Epithelial cell of proximal tubule (primary cell): ENCODE measurements around the gene CLDND2. TPM values are rescaled to one million over a fixed set of nuclear protein-coding genes. Genes with fewer than 3 reads are reported as not detected.

Experiments used
- DNase-seq: peaks from one replicate; pipeline ENCODE4 v3.0.0-alpha.2; 2011; ENCODE audit warnings: low read depth
- H3K4me3 ChIP-seq: 2 replicates; pipeline ENCODE4 v1.5.1; 2011; ENCODE audit warnings: low read depth, mild to moderate bottlenecking, low read length
- total RNA-seq: library from RNA; depleted of rRNA; stranded (reverse); fragments of >200 nt; gene quantifications from 2 replicates; pipeline ENCODE4 v1.2.3, GENCODE V29; 2015
- TF ChIP-seq, protein P1 (sequence below): conservative IDR thresholded peaks from 2 replicates; pipeline ENCODE4 v1.5.1; 2012; ENCODE audit warnings: low read depth, mild to moderate bottlenecking, low read length

Gene CLDND2
- total RNA-seq, 1 donor from 2014 or later: not detected

DNA sequence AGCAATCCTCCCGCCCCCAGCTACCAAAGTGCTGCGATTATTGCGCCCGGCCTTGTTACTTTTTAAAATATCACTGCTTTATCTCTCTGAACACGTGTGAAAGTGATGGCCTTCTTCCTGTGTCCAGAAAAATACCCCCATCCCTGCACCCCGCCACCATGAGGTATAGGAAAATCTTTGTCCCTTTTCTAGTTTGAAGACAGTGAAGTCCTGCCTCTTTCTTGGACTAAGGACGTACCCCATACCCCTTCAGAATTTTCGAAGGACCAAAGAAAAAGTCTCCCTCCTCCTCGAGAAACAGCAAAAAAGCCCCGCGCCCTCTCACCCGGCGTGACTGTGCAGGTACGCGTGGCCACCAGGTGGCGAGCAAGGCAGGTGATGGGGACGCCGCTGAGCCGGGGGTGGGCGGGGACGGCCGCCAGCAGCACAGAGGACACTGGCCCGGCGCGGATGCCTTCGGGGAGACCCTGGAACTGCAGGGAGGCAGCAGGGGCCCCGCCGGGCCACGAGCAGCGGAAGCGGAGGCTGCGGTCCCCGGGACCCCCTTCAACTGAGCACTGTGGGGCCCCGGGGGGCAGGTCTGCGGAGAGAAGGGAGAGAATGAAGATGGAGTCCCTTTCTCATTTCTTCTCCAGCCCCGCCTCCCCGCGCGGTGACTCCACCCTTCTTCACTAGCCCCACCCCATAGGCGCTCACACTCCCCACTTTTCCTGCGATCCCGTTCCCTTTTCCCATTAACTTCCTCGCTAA lies 30.1 kb downstream of the CLDND2 start:
- no peak for DNase-seq
- peak overlapping the region; percentile 84 for H3K4me3 ChIP-seq
- TF ChIP-seq, protein P1, sequence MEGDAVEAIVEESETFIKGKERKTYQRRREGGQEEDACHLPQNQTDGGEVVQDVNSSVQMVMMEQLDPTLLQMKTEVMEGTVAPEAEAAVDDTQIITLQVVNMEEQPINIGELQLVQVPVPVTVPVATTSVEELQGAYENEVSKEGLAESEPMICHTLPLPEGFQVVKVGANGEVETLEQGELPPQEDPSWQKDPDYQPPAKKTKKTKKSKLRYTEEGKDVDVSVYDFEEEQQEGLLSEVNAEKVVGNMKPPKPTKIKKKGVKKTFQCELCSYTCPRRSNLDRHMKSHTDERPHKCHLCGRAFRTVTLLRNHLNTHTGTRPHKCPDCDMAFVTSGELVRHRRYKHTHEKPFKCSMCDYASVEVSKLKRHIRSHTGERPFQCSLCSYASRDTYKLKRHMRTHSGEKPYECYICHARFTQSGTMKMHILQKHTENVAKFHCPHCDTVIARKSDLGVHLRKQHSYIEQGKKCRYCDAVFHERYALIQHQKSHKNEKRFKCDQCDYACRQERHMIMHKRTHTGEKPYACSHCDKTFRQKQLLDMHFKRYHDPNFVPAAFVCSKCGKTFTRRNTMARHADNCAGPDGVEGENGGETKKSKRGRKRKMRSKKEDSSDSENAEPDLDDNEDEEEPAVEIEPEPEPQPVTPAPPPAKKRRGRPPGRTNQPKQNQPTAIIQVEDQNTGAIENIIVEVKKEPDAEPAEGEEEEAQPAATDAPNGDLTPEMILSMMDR: peak; percentile 79

DNA sequence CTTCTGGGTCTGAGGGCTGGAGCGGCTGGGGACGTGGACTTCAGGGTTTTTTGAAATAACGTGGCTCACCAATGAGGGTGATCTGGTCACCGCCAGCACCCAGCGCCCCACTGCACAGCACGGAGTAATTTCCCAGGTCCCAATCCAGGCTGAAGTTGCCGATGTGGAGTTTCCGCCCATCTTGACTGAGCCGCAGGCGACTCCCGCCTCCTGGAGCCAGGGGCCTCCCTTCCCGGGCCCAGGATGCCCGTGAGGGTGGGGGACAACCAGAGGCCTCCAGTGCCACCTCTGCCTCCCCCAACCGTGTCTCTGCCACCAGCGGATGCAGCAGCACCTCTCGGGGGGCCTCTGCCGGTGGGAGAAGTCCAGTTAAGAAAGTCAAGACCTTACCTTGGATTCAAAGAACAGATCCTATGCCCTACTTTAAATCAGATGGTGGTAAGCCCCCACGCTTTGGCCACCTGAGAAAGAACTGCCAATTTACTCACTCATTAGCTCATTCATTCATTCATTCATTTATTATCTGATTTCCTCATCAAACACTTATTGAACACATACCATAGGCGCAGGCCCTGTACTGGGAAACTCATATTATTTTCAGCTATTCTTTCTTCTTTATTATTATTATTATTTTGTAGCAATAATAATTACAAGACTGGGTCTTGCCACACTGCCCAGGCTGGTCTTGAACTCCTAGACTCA lies 30.8 kb downstream of the CLDND2 start:
- no peak for DNase-seq
- TF ChIP-seq, protein P1: no peak
- H3K4me3 ChIP-seq: no peak overlapping the region

DNA sequence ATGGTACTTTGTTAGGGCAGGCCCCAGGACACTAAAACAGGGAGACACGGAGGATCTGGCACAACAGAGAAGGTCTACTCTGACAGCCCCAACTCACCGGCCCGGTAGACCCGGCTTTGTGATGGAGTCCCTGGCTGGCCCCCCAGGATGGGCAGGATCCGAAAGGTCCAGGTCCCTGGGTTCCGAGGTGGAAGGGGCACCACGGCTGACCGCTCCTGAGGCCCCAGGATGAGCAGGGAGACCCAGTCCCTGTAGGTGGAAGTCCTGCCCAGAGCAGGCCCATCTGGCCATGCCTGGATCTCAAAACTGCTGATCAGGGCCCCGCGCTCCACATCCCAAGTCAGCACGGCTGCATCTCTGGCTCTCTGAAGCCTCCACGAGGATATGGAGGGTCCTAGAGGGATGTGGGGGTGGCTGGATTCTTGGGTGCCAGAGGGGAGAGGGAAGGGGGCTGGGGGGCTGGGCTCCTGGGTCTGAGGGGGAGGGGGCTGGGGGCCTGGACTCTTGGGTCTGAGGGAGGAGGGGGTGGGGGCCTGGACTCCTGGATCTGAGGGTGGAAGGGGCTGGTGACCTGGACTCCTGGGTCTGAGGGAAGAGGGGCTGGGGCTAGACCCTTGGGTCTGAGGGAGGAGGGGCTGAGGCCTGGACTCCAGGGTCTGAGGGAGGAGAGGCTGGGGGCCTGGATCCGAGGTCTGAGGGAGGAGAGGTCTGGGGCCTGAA lies 31.5 kb downstream of the CLDND2 start:
- TF ChIP-seq, protein P1: no peak
- no peak for DNase-seq
- no peak overlapping the region for H3K4me3 ChIP-seq

DNA sequence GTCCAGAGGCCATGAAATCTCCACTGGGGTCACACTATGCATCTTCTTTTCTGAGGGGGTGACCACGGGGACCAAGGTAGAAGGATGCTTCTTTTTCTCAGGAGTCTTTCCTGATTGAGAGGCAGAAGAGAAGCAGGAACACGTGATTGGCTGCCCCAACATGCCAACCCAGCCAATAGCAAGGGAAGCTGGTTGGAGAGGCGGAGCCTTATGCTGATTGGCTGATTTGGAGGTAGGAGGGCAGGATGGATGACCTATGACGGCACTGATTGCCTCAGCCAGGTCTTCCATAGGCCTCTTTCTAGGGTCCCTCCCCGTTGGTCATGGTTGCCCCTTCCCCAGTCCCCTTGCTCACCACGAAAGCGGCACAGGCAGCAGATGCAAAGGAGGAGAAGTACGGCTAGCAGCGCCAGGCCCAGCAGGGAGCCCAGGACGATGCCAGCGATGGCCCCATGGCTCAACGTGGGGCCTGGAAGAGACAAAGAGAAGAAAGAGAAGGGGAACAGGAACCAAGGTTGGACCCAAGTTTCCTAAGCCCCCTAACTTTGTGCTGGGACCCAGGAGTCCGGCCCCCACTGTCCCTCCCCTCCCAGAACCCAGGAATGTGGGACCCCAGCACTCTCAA lies 34.9 kb downstream of the CLDND2 start:
- TF ChIP-seq, protein P1: no peak
- no peak for DNase-seq
- H3K4me3 ChIP-seq: no peak overlapping the region

DNA sequence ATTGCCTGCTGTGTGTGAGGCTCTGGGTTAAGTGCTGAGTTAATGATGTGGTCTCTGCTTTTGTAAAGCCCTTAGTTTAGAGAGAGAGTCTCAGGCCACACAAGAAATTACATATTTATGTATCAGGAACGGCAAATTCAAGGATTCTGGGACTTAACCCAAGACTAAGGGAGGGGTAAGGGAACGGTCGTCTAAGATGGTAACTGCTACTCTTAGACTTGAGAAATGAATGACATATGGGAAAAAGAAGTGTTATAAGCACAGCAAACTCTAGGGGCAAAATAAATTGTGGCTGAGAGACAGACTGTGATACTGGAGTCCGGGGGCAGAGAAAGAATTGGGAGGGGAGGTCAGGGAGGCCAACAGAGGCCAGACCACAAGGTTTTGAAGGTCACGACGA lies 37.1 kb downstream of the CLDND2 start:
- no peak for DNase-seq
- TF ChIP-seq, protein P1: no peak
- no peak overlapping the region for H3K4me3 ChIP-seq

DNA sequence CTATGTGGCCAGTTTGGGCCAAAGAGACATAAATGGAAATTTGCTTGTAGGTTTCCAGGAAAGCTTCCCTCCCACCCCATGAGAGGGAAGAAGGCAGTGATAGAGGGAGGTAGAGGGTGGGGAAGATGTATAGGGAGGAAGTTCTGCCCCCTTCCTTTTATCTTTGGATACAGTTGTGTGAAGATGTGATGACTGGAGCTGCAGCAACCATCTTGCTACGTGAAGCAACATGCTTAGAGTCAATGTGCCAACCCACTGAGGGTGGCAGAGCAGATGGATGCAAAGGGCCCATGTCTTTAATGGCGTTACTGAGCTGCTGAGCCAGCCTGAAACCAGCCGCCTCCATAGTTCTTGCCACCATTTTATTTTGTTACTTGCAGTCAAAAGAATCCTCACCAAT lies 37.6 kb downstream of the CLDND2 start:
- no peak overlapping the region for H3K4me3 ChIP-seq
- no peak for DNase-seq
- TF ChIP-seq, protein P1: no peak
